ENCODE data around the gene CLEC3B. TPM values are rescaled to one million over a fixed set of nuclear protein-coding genes. Genes with fewer than 3 reads are reported as not detected.

Gene CLEC3B
- polyA plus RNA-seq, 1 experiment = 22.3 TPM

- ChIA-PET CTCF (interaction anchor here (1.0 to 1.7 kb wide), 3 partner anchors 14 to 34 kb away, joined by 3 to 5 read pairs (median 4); no protein-coding TSS in a partner anchor), POLR2A (no interaction called here)
- Histone ChIP-seq H3K27me3 (ENCODE audit: control insufficient read depth, insufficient read depth, low read length) (no peaks in the 10 kb centered on the region), H3K36me3 (ENCODE audit: control insufficient read depth, insufficient read depth, low read length) (peaks cover 13% of the 10 kb centered on the region), H3K4me3 (ENCODE audit: low read depth, low read length) (no peak overlapping the region)
- TF ChIP-seq CTCF (IDR thresholded peaks at IDR 0.05; ENCODE audit: insufficient read depth, low read depth, low read length) = no peak
- no peak for DNase-seq (ENCODE audit: low read depth)
Measured at GRCh38 chr3:45002139-45002660, 23.9 kb upstream of the CLEC3B start.

GRCh38 chr3:45002720-45003119 lies 23.4 kb upstream of the CLEC3B start:
- no peaks in the 10 kb centered on the region for H3K27me3 ChIP-seq (ENCODE audit: control insufficient read depth, insufficient read depth, low read length)
- TF ChIP-seq CTCF (IDR thresholded peaks at IDR 0.05; ENCODE audit: insufficient read depth, low read depth, low read length) = no peak
- H3K36me3 ChIP-seq (ENCODE audit: control insufficient read depth, insufficient read depth, low read length) = peaks cover 13% of the 10 kb centered on the region
- ChIA-PET POLR2A (no interaction called here), CTCF (interaction anchor here (1.1 kb wide), 1 partner anchor 33 kb away, joined by 3 read pairs; no protein-coding TSS in a partner anchor)
- no peak overlapping the region for H3K4me3 ChIP-seq (ENCODE audit: low read depth, low read length)
- no peak for DNase-seq (ENCODE audit: low read depth)

GRCh38 chr3:45003406-45003805 lies 22.7 kb upstream of the CLEC3B start:
- TF ChIP-seq CTCF (IDR thresholded peaks at IDR 0.05; ENCODE audit: insufficient read depth, low read depth, low read length) = no peak
- CTCF ChIA-PET = interaction anchor here (1.1 kb wide), 1 partner anchor 33 kb away, joined by 3 read pairs; no protein-coding TSS in a partner anchor
- peaks cover 12% of the 10 kb centered on the region for H3K36me3 ChIP-seq (ENCODE audit: control insufficient read depth, insufficient read depth, low read length)
- DNase-seq (ENCODE audit: low read depth) = no peak
- POLR2A ChIA-PET = no interaction called here
- H3K4me3 ChIP-seq (ENCODE audit: low read depth, low read length) = no peak overlapping the region
- H3K27me3 ChIP-seq (ENCODE audit: control insufficient read depth, insufficient read depth, low read length) = no peaks in the 10 kb centered on the region

- Histone ChIP-seq H3K27me3 (ENCODE audit: control insufficient read depth, insufficient read depth, low read length) (no peaks in the 10 kb centered on the region), H3K4me3 (ENCODE audit: low read depth, low read length) (no peak overlapping the region), H3K36me3 (ENCODE audit: control insufficient read depth, insufficient read depth, low read length) (peaks cover 10% of the 10 kb centered on the region)
- ChIA-PET CTCF (no interaction called here), POLR2A (no interaction called here)
- DNase-seq (ENCODE audit: low read depth) = no peak
- no peak for TF ChIP-seq CTCF (IDR thresholded peaks at IDR 0.05; ENCODE audit: insufficient read depth, low read depth, low read length)
Measured at GRCh38 chr3:45003859-45004258, 22.2 kb upstream of the CLEC3B start.

GRCh38 chr3:45007091-45007490 lies 19.0 kb upstream of the CLEC3B start:
- no peak for TF ChIP-seq CTCF (IDR thresholded peaks at IDR 0.05; ENCODE audit: insufficient read depth, low read depth, low read length)
- no peaks in the 10 kb centered on the region for H3K27me3 ChIP-seq (ENCODE audit: control insufficient read depth, insufficient read depth, low read length)
- DNase-seq (ENCODE audit: low read depth) = no peak
- ChIA-PET CTCF (no interaction called here), POLR2A (no interaction called here)
- H3K36me3 ChIP-seq (ENCODE audit: control insufficient read depth, insufficient read depth, low read length) = peaks cover 4% of the 10 kb centered on the region
- no peak overlapping the region for H3K4me3 ChIP-seq (ENCODE audit: low read depth, low read length)

All from BJ (cell line).